Duodenal mucosa (tissue), 2 donors: ENCODE data around the gene ZNF189.
A peak's percentile ranks its signal among the peaks of the same experiment; 100 is the strongest.

Experiments used
- H3K27ac ChIP-seq: one replicate; pipeline ENCODE4 v1.7.0; 2013; ENCODE audit warnings: low read depth, low read length
- H3K27me3 ChIP-seq, 2 donors: one replicate each; pipeline ENCODE4 v1.7.0; 2013; ENCODE audit warnings: low read length in 2 of 2, control low read depth in 1 of 2; ENCODE audit not compliant: insufficient read depth in 2 of 2, control insufficient read depth in 1 of 2
- H3K36me3 ChIP-seq, 2 donors: one replicate each; pipeline ENCODE4 v1.7.0; 2013; ENCODE audit warnings: low read length in 2 of 2, control low read depth in 1 of 2; ENCODE audit not compliant: insufficient read depth in 2 of 2, control insufficient read depth in 1 of 2
- H3K4me1 ChIP-seq, 2 donors: one replicate each; pipeline ENCODE4 v1.7.0; 2013; ENCODE audit warnings: low read length in 2 of 2, control low read depth in 1 of 2; ENCODE audit not compliant: insufficient read depth in 2 of 2, control insufficient read depth in 1 of 2
- H3K4me3 ChIP-seq, 2 donors: one replicate each; pipeline ENCODE4 v1.7.0; 2013; ENCODE audit warnings: low read length in 2 of 2, low read depth in 1 of 2
- H3K9ac ChIP-seq, 2 donors: one replicate each; pipeline ENCODE4 v1.7.0; 2013; ENCODE audit warnings: low read length in 2 of 2, low read depth in 1 of 2
- H3K9me3 ChIP-seq, 2 donors: one replicate each; pipeline ENCODE4 v1.7.0; 2013; ENCODE audit warnings: low read length in 2 of 2, control low read depth in 1 of 2; ENCODE audit not compliant: control insufficient read depth in 1 of 2

Gene ZNF189

GRCh38 chr9:101398930-101399642 lies 435 bp downstream of the ZNF189 start:
- peaks cover 27 to 34% of the 10 kb centered on the region in 2 donors for H3K4me1 ChIP-seq

DNA sequence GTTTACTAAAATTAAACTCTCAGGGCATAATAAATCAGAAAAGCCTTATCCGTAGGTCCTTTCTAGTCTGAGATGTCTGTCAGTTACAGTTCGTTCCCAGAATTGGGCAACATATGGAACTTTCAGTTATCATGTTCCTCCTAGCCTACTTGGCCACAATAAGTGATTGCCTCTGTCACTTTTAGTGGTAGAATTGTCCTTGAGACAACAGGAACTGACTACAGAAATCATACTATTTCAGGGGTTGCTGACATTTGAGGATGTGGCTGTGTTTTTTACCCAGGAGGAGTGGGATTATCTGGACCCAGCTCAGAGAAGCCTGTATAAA lies 956 bp downstream of the ZNF189 start:
- Histone ChIP-seq H3K4me1 (peaks cover 27 to 34% of the 10 kb centered on the region in 2 donors), H3K9me3 (peaks cover 0 to 17% of the 10 kb centered on the region in 2 donors), H3K9ac (peak overlapping the region; percentile 77 to 89), H3K4me3 (peak overlapping the region; percentile 68 to 77), H3K36me3 (peaks cover 38 to 50% of the 10 kb centered on the region in 2 donors), H3K27ac (no peak overlapping the region), H3K27me3 (no peaks in the 10 kb centered on the region)

More at GRCh38 chr9:101398930-101399642, 435 bp downstream of the ZNF189 start:
- Histone ChIP-seq H3K9me3 (peaks cover 0 to 15% of the 10 kb centered on the region in 2 donors), H3K27ac (peak overlapping the region; percentile 58), H3K27me3 (no peaks in the 10 kb centered on the region), H3K4me3 (peak overlapping the region; percentile 68 to 77), H3K9ac (peak overlapping the region; percentile 77 to 89), H3K36me3 (peaks cover 34 to 45% of the 10 kb centered on the region in 2 donors)

DNA sequence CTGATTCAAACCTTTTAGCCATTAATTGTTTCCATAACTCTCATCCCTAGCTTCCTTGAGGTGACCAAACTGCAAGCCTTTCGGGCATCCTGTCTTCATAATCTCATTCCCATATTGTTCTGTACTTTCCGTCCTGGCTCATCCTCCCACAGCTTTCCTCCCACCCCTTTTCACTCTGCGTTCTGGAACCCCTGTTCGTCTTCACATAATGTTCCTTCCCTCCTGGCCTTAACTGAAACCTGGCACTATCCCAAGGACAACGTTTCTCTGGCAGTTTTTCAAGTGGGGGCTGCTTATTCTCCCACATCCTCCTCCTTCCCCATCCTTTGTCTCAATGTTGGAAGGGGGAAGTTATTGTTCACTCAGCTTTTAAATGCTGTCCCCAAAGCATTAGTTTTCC lies 1.5 kb downstream of the ZNF189 start:
- Histone ChIP-seq H3K4me3 (peak overlapping the region; percentile 68 to 77), H3K27ac (no peak overlapping the region), H3K9ac (peak overlapping the region in 1 of 2 donors; percentile 77), H3K4me1 (peaks cover 27 to 34% of the 10 kb centered on the region in 2 donors), H3K27me3 (no peaks in the 10 kb centered on the region), H3K9me3 (peaks cover 0 to 22% of the 10 kb centered on the region in 2 donors), H3K36me3 (peaks cover 43 to 55% of the 10 kb centered on the region in 2 donors)

DNA sequence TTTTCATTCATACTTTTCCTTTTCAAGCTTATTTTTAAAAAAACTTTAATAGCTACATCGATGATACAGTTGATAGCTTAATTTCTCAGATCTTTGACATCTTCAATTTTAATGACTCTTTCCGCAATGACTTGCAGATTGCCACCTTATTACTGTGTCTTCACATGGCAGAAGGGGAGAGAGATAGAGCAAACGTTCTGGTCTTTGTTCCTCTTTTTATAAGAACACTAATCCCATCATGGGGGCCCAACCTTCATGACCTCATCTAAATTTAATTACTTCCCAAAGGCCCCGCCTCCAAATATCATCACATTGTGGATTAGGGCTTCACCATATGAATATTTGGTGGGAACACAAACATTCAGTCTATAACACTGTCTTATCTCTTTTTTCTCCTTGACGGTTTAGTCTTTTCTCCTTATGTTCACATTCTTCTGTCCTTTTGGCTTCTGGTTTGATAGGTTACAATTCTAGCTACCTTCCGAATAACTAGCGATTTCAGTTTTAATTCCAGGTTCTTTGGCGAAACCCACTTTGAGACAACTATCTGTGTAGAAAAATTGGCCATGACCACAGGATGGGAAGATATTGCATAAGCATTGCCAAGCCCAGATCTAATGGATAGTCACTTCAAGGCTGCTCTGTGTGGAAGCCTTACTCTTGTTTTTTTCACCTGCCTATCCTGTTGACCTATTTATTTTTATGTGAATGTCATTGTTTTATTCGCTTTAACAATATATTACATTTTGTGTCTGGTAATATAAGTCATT lies 5.0 kb downstream of the ZNF189 start:
- H3K9me3 ChIP-seq = peaks cover 23 to 56% of the 10 kb centered on the region in 2 donors
- H3K27ac ChIP-seq = no peak overlapping the region
- H3K9ac ChIP-seq = no peak overlapping the region
- peaks cover 17 to 18% of the 10 kb centered on the region in 2 donors for H3K4me1 ChIP-seq
- no peak overlapping the region for H3K4me3 ChIP-seq
- H3K36me3 ChIP-seq = peaks cover 72 to 86% of the 10 kb centered on the region in 2 donors
- no peaks in the 10 kb centered on the region for H3K27me3 ChIP-seq

DNA sequence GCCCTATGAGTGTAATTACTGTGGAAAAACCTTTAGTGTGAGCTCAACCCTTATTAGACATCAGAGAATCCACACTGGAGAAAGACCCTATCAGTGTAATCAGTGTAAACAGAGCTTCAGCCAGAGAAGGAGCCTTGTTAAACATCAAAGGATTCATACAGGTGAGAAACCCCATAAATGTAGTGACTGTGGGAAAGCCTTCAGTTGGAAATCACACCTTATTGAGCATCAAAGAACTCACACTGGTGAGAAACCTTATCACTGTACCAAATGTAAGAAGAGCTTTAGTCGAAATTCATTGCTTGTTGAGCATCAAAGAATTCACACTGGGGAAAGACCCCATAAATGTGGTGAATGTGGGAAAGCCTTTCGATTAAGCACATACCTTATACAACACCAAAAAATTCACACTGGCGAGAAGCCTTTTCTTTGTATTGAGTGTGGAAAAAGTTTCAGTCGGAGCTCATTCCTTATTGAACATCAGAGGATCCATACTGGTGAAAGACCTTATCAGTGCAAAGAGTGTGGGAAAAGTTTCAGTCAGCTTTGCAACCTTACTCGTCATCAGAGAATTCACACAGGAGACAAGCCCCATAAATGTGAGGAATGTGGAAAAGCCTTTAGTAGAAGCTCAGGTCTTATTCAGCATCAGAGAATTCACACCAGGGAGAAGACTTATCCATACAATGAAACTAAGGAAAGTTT lies 9.9 kb downstream of the ZNF189 start:
- no peaks in the 10 kb centered on the region for H3K4me1 ChIP-seq
- H3K27me3 ChIP-seq = no peaks in the 10 kb centered on the region
- H3K27ac ChIP-seq = no peak overlapping the region
- peak overlapping the region; percentile 30 to 48 for H3K4me3 ChIP-seq
- H3K9me3 ChIP-seq = peaks cover 53 to 83% of the 10 kb centered on the region in 2 donors
- peaks cover 58 to 60% of the 10 kb centered on the region in 2 donors for H3K36me3 ChIP-seq
- no peak overlapping the region for H3K9ac ChIP-seq

DNA sequence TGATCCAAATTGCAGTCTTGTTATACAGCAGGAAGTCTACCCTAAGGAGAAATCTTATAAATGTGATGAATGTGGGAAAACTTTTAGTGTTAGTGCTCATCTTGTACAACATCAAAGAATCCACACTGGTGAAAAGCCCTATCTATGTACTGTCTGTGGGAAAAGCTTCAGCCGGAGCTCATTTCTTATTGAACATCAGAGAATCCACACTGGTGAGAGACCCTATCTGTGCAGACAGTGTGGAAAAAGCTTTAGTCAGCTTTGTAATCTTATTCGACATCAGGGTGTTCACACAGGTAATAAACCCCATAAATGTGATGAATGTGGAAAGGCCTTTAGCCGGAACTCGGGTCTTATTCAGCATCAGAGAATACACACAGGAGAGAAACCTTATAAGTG lies 10.4 kb downstream of the ZNF189 start:
- Histone ChIP-seq H3K9me3 (peaks cover 56 to 81% of the 10 kb centered on the region in 2 donors), H3K9ac (no peak overlapping the region), H3K4me3 (peak overlapping the region; percentile 30 to 48), H3K27me3 (no peaks in the 10 kb centered on the region), H3K4me1 (no peaks in the 10 kb centered on the region), H3K36me3 (peaks cover 53 to 54% of the 10 kb centered on the region in 2 donors), H3K27ac (no peak overlapping the region)

DNA sequence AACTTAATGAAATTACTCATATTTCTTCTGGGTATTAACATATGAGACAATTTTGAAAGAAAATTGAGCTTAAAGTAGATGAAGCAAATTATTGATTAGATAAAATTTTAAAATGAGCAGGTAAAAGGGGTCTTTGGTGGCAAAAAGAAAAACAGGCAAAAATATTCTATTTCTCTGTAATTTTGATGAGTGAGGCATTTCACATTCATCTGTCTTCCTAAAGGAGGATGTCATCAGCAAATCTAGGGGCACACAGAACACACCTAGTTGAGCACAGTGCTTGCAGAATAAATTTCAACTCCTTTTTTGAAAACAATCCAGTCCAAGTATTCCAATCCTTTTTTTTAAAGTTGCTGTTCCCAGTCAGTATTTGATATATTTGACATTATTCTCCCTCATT lies 16.2 kb downstream of the ZNF189 start:
- H3K36me3 ChIP-seq = peaks cover 4 to 5% of the 10 kb centered on the region in 2 donors
- H3K4me1 ChIP-seq = no peaks in the 10 kb centered on the region
- no peaks in the 10 kb centered on the region for H3K27me3 ChIP-seq
- H3K9me3 ChIP-seq = peaks cover 26 to 29% of the 10 kb centered on the region in 2 donors
- no peak overlapping the region for H3K9ac ChIP-seq
- no peak overlapping the region for H3K27ac ChIP-seq
- no peak overlapping the region for H3K4me3 ChIP-seq

DNA sequence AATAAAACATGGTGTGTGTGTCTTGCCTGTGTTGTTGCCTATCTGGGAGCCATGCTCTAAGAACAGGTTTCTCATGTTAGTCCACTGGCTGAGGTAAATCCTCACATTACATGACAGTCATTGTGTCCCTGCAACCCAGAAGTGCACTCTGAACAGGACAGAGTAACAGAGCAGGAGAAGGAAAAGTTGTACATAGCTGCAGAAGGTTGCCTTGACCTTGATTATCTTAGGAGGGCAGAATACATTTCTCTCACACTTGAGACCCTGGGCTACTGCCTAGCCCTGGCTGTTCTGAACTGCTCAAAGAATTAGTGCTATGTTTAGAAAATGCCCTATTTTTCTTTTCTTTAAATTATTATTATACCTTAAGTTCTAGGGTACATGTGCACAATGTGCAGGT lies 16.9 kb downstream of the ZNF189 start:
- H3K9ac ChIP-seq = no peak overlapping the region
- H3K4me3 ChIP-seq = no peak overlapping the region
- no peaks in the 10 kb centered on the region for H3K27me3 ChIP-seq
- H3K27ac ChIP-seq = no peak overlapping the region
- peaks cover 19 to 21% of the 10 kb centered on the region in 2 donors for H3K9me3 ChIP-seq
- peaks cover 5 to 6% of the 10 kb centered on the region in 2 donors for H3K36me3 ChIP-seq
- H3K4me1 ChIP-seq = no peaks in the 10 kb centered on the region

DNA sequence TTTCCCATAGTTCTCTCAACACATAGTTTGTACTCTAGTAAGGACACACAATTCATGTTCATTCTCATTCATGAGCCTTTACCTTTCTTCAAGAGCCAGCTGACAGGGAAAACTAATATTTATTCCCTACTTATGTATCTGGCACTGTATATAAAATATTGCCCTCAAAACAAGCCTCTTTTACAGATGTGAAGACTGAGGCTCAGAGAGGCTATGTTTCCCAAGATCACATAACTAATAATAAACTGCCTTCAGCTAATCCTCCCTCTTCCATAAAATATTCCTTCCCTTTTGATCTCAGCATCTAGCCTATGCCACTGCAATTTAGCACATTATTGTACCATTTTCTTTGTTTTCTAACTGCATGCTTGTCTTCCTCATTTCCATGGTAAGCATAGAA lies 18.7 kb downstream of the ZNF189 start:
- Histone ChIP-seq H3K27ac (no peak overlapping the region), H3K27me3 (no peaks in the 10 kb centered on the region), H3K4me1 (no peaks in the 10 kb centered on the region), H3K9ac (no peak overlapping the region), H3K9me3 (peaks cover 12 to 14% of the 10 kb centered on the region in 2 donors), H3K4me3 (no peak overlapping the region), H3K36me3 (peaks cover 6 to 17% of the 10 kb centered on the region in 2 donors)

GRCh38 chr9:101417977-101418376 lies 19.3 kb downstream of the ZNF189 start:
- Histone ChIP-seq H3K9ac (no peak overlapping the region), H3K4me1 (no peaks in the 10 kb centered on the region), H3K36me3 (peaks cover 6 to 21% of the 10 kb centered on the region in 2 donors), H3K27me3 (no peaks in the 10 kb centered on the region), H3K27ac (no peak overlapping the region), H3K9me3 (peaks cover 8 to 10% of the 10 kb centered on the region in 2 donors), H3K4me3 (no peak overlapping the region)
